Ectodermal cell (in vitro differentiated cells): ENCODE results near the gene LIPT2.

Experiments
- H3K27ac ChIP-seq: 2 replicates; pipeline ENCODE4 v1.7.0; 2013; ENCODE audit warnings: mild to moderate bottlenecking, low read depth, low read length; ENCODE audit not compliant: insufficient read depth, poor library complexity, severe bottlenecking
- H3K27me3 ChIP-seq: 2 replicates; pipeline ENCODE4 v1.7.0; 2013; ENCODE audit warnings: mild to moderate bottlenecking, low read length; ENCODE audit not compliant: insufficient read depth, control insufficient read depth, poor library complexity, severe bottlenecking
- H3K36me3 ChIP-seq: one replicate; pipeline ENCODE4 v1.7.0; 2013; ENCODE audit warnings: low read length; ENCODE audit not compliant: control insufficient read depth, insufficient read depth
- H3K4me1 ChIP-seq: one replicate; pipeline ENCODE4 v1.7.0; 2013; ENCODE audit warnings: low read length; ENCODE audit not compliant: control insufficient read depth, insufficient read depth
- H3K4me3 ChIP-seq: 2 replicates; pipeline ENCODE4 v1.7.0; 2013; ENCODE audit warnings: low read depth, low read length, control low read depth; ENCODE audit not compliant: insufficient read depth
- H3K9me3 ChIP-seq: 2 replicates; pipeline ENCODE4 v1.7.0; 2013; ENCODE audit warnings: mild to moderate bottlenecking, low read length, moderate library complexity; ENCODE audit not compliant: control insufficient read depth
- WGBS, 2 experiments: methylation state at CpG; one replicate each; pipeline ENCODE4 v1.1.7; 2013; ENCODE audit warnings: missing lambda C conversion rate in 2 of 2; 5-methylcytosine and 5-hydroxymethylcytosine counted together

Gene LIPT2

DNA sequence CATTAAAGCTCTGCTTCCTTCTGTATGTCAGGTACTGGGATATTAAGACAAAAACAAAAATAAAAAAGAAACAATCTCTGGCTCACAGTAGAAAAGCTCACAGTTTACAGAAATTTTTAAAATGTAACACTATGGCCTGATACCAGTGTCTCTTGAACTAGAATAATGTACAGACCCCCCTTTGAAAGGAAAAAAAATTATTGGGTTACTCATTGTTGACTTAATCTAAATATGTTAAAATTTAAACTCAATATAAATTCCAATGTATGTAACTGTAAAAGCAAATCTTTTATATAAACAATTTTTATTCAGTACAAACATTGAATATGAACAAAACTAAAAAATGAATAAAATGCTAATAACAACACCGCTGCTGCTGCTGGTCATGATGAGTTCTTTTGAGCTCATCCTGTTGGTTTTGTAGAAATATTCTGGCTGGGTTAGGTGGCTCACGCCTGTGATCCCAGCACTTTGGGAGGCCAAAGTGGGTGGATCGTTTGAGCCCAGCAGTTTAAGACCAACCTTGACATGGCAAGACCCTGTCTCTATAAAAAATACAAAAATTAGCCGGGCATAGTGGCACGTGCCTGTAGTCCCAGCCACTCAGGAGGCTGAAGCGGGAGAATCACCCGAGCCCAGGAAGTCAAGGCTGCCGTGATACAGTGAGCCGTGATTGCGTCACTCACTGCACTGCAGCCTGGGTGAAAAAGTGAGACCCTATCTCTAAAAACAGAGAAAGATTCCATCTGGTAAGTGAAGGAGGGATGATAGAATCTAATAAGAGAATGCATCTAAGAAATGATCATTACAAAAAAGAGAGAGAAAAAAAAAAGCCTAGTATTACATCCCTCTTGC, 14.4 kb downstream of the LIPT2 start:
- H3K27me3 ChIP-seq, result no peaks in the 10 kb centered on the region
- no peaks in the 10 kb centered on the region for H3K36me3 ChIP-seq
- H3K27ac ChIP-seq, result no peak overlapping the region
- no peak overlapping the region for H3K4me3 ChIP-seq
- H3K9me3 ChIP-seq, result no peaks in the 10 kb centered on the region
- 90 to 93% methylated on average over 10 of the region's 10 CpGs for WGBS, 2 experiments
- no peaks in the 10 kb centered on the region for H3K4me1 ChIP-seq

GRCh38 chr11:74476536-74476935, 17.0 kb downstream of the LIPT2 start:
- Histone ChIP-seq H3K27me3 (no peaks in the 10 kb centered on the region), H3K9me3 (no peaks in the 10 kb centered on the region), H3K4me1 (no peaks in the 10 kb centered on the region), H3K36me3 (no peaks in the 10 kb centered on the region), H3K27ac (no peak overlapping the region), H3K4me3 (no peak overlapping the region)
- WGBS, 2 experiments, result 88 to 94% methylated on average over 2 of the region's 2 CpGs

GRCh38 chr11:74474316-74474715, 19.2 kb downstream of the LIPT2 start:
- H3K27ac ChIP-seq, result no peak overlapping the region
- no peaks in the 10 kb centered on the region for H3K27me3 ChIP-seq
- H3K4me3 ChIP-seq, result no peak overlapping the region
- no peaks in the 10 kb centered on the region for H3K36me3 ChIP-seq
- H3K9me3 ChIP-seq, result no peaks in the 10 kb centered on the region
- 88 to 92% methylated on average over 1 of the region's 1 CpG for WGBS, 2 experiments
- H3K4me1 ChIP-seq, result no peaks in the 10 kb centered on the region

- Histone ChIP-seq H3K9me3 (no peaks in the 10 kb centered on the region), H3K36me3 (no peaks in the 10 kb centered on the region), H3K27me3 (peaks cover 1% of the 10 kb centered on the region), H3K4me1 (no peaks in the 10 kb centered on the region), H3K4me3 (no peak overlapping the region), H3K27ac (no peak overlapping the region)
- WGBS, 2 experiments, result 75 to 76% methylated on average over 10 of the region's 10 CpGs
Observed at GRCh38 chr11:74473382-74474173, 19.9 kb downstream of the LIPT2 start.

GRCh38 chr11:74471668-74472429, 21.7 kb downstream of the LIPT2 start:
- no peak overlapping the region for H3K27ac ChIP-seq
- WGBS, 2 experiments, result 82 to 93% methylated on average over 5 of the region's 5 CpGs

GRCh38 chr11:74471037-74471436, 22.5 kb downstream of the LIPT2 start:
- H3K4me3 ChIP-seq, result no peak overlapping the region
- 96 to 100% methylated on average over 1 of the region's 1 CpG for WGBS, 2 experiments
- no peak overlapping the region for H3K27ac ChIP-seq
- H3K9me3 ChIP-seq, result no peaks in the 10 kb centered on the region
- H3K36me3 ChIP-seq, result no peaks in the 10 kb centered on the region
- H3K4me1 ChIP-seq, result no peaks in the 10 kb centered on the region
- peaks cover 26% of the 10 kb centered on the region for H3K27me3 ChIP-seq

More at GRCh38 chr11:74471668-74472429, 21.7 kb downstream of the LIPT2 start:
- Histone ChIP-seq H3K9me3 (no peaks in the 10 kb centered on the region), H3K36me3 (no peaks in the 10 kb centered on the region), H3K27me3 (peaks cover 18% of the 10 kb centered on the region), H3K4me1 (no peaks in the 10 kb centered on the region), H3K4me3 (no peak overlapping the region)

- Histone ChIP-seq H3K36me3 (no peaks in the 10 kb centered on the region), H3K4me1 (no peaks in the 10 kb centered on the region), H3K9me3 (no peaks in the 10 kb centered on the region), H3K4me3 (no peak overlapping the region), H3K27me3 (peaks cover 30% of the 10 kb centered on the region), H3K27ac (no peak overlapping the region)
- 87 to 95% methylated on average over 2 of the region's 2 CpGs for WGBS, 2 experiments
Observed at GRCh38 chr11:74470526-74470925, 23.0 kb downstream of the LIPT2 start.

DNA sequence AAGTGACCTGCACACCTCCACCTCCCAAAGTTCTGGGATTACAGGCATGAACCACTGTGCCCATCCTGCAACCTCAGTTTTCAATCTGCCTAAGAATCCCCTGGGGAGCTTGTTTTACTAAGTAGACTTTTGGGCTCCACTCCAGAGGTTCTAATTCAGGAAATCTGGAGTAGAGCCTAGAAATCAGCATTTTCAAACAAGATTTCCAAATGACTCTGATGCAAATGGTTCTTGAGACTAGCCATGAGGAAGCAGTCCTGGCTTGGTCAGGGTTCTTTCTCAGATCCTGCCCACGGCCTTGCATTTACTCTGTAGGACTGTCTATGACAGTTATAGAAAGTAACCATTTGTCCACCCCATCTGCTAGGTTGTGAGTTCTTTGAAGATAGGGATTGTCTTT, 24.6 kb downstream of the LIPT2 start:
- Histone ChIP-seq H3K4me3 (no peak overlapping the region), H3K36me3 (no peaks in the 10 kb centered on the region), H3K9me3 (no peaks in the 10 kb centered on the region), H3K27me3 (peaks cover 30% of the 10 kb centered on the region), H3K27ac (no peak overlapping the region), H3K4me1 (no peaks in the 10 kb centered on the region)
- 89 to 95% methylated on average over 1 of the region's 1 CpG for WGBS, 2 experiments

GRCh38 chr11:74468521-74468920, 25.0 kb downstream of the LIPT2 start:
- H3K4me1 ChIP-seq, result no peaks in the 10 kb centered on the region
- no peak overlapping the region for H3K27ac ChIP-seq
- H3K4me3 ChIP-seq, result no peak overlapping the region
- no peaks in the 10 kb centered on the region for H3K9me3 ChIP-seq
- H3K36me3 ChIP-seq, result no peaks in the 10 kb centered on the region
- peaks cover 30% of the 10 kb centered on the region for H3K27me3 ChIP-seq

DNA sequence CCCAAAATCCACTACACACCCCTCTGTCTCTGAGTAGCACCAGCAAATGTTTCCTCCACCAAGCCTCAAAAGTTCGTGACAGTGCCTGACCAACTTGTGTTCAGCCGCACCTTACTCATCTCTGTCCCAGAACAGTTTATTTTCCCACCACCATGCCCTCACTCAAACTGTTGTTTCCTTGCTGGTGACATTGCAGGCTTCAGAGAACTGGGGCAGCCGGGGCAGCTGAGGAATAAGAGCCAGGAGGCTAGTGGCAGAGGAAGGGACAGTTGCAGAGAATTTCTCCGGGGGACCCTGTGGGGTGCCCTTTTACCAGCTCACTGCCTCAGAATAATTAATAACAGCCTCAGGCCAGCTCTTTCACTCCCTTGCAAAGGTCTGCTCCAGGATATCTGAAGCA, 25.5 kb downstream of the LIPT2 start:
- no peaks in the 10 kb centered on the region for H3K36me3 ChIP-seq
- no peak overlapping the region for H3K4me3 ChIP-seq
- no peaks in the 10 kb centered on the region for H3K9me3 ChIP-seq
- H3K27me3 ChIP-seq, result peaks cover 30% of the 10 kb centered on the region
- no peak overlapping the region for H3K27ac ChIP-seq
- H3K4me1 ChIP-seq, result no peaks in the 10 kb centered on the region
- WGBS, 2 experiments, result 66 to 70% methylated on average over 4 of the region's 4 CpGs
